Lower lobe of right lung (tissue), 2 donors: Measurements from ENCODE around the gene PTPRT. TPM values are rescaled to one million over a fixed set of nuclear protein-coding genes. Genes with fewer than 3 reads are reported as not detected.

Experiments
- ATAC-seq, 2 donors: fragments of 200-7000 bp; cut with Tn5 transposase; one replicate each; pipeline ENCODE4 v1.9.1; 2020 to 2022; ENCODE audit warnings: mild to moderate bottlenecking in 2 of 2, moderate library complexity in 2 of 2
- DNase-seq: peaks from one replicate; pipeline ENCODE4 v3.0.0-alpha.2; 2020
- H3K27ac ChIP-seq: fragments of 200-600 bp; one replicate; pipeline ENCODE4 v1.8.0; 2022
- H3K27me3 ChIP-seq: fragments of 200-600 bp; one replicate; pipeline ENCODE4 v1.8.0; 2022; ENCODE audit warnings: low read depth
- H3K36me3 ChIP-seq: fragments of 200-600 bp; one replicate; pipeline ENCODE4 v1.8.0; 2022; ENCODE audit warnings: mild to moderate bottlenecking
- H3K4me1 ChIP-seq: fragments of 200-600 bp; one replicate; pipeline ENCODE4 v1.8.0; 2022
- H3K4me3 ChIP-seq: fragments of 200-600 bp; one replicate; pipeline ENCODE4 v1.8.0; 2022; ENCODE audit warnings: mild to moderate bottlenecking
- H3K9me3 ChIP-seq: fragments of 200-600 bp; one replicate; pipeline ENCODE4 v1.8.0; 2022
- CTCF ChIP-seq: fragments of 200-600 bp; IDR thresholded peaks from one replicate; pipeline ENCODE4 v1.8.0; 2022; ENCODE audit warnings: antibody characterized with exemption, mild to moderate bottlenecking
- intact Hi-C: fragments of 100-400 bp; cut with DNase I; formaldehyde crosslinking; loops from one replicate; pipeline ENCODE4 v1.11.0; 2022
- total RNA-seq: library from RNA; stranded (reverse); fragmentation: NEBNext Ultra II Directional; extraction: Animal tissue kit (Norgen Biotek cat#: 25700); gene quantifications from one replicate; pipeline ENCODE4 v1.2.1, GENCODE V29; 2021
- donor health status: DM: no; HTN: yes; CAD: no; lungs with severe emphysema.

Gene PTPRT
- total RNA-seq, 1 donor from 2014 or later = 8.0 TPM

DNA sequence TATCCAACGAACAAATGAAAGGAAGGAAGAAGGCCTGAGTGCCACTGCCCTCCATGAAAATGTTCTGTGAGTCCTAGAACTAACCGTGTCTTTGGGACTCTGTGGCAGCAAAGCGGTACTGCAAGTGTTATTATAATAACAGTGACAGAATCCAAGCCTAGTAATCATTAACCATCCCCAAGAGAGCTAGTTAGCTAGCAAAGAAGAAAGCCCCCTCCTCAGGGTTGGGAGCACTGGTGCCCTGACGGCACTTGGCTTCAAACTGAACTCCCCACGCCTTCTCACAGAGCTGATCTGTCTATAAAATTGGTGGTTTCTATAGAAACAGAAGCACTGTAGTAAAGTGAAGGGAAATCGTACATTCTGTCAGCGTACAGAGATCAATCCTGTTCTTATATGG is 239.8 kb downstream of the PTPRT start:
- DNase-seq (no peak), ATAC-seq (no peak)
- TF ChIP-seq CTCF = no peak
- Histone ChIP-seq H3K27ac (no peak overlapping the region), H3K4me3 (no peak overlapping the region), H3K27me3 (no peaks in the 10 kb centered on the region), H3K4me1 (no peaks in the 10 kb centered on the region), H3K9me3 (no peaks in the 10 kb centered on the region), H3K36me3 (no peaks in the 10 kb centered on the region)
- intact Hi-C loops = no loop called here

DNA sequence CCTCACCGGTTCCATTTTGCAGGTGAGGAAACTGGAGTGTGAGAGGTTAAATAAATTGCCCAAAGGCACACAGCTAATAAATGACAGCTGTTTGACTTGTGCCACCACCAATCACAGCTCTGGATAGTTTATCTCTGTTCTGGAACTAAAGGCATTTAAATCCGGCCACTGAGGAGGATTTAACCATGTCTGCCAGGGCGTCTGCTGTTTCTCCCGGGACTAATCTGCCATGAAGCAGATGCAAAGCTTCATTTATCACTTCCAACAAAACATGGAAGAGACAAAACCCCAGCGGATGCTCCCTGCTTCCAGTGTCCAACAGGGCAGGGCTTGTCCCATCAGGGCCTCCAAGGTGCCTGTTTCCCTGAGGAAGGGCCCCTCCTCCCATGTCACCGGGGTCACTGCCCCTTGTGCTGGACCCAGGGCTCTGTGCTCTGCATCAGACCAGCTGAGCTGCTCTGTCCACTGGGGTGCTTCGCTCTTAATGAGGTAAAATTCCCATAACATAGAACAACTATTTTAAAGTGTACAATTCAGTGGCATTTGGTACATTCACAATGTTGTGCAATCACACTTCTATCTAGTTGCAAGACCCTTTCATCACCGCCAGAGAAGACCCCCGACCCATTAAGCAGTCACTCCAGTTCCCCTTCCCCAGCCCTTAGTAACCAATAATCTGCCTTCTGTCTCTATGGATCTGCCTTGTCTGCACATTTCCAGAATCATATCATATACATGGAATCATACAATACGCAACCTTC is 244.3 kb downstream of the PTPRT start:
- no peak overlapping the region for H3K4me3 ChIP-seq
- no peaks in the 10 kb centered on the region for H3K4me1 ChIP-seq
- DNase-seq (no peak), ATAC-seq (no peak)
- intact Hi-C loops = no loop called here
- no peaks in the 10 kb centered on the region for H3K36me3 ChIP-seq
- H3K27ac ChIP-seq = no peak overlapping the region
- H3K27me3 ChIP-seq = no peaks in the 10 kb centered on the region
- TF ChIP-seq CTCF = no peak
- H3K9me3 ChIP-seq = no peaks in the 10 kb centered on the region

DNA sequence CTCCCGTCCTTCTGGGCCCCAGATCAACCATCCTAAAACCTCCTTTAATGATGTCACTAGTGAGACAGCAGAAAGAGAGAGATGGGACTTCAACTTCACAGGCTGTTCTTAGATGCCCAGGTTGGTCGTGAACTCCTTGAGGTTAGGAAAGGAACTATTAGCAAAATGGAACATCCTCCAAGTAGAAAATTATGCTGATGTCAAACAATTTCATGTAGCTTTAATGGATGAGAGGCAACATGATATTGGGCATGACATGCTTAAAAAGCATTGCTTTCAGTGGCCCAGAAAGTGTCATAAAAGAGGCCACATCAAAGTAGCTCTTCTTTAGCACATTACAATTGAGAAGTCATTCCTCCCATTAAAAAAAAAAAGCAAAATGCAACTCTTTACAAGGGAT is 248.1 kb downstream of the PTPRT start:
- no peak overlapping the region for H3K4me3 ChIP-seq
- H3K4me1 ChIP-seq = no peaks in the 10 kb centered on the region
- no peak overlapping the region for H3K27ac ChIP-seq
- H3K36me3 ChIP-seq = no peaks in the 10 kb centered on the region
- no peak for ATAC-seq
- no peak for TF ChIP-seq CTCF
- DNase-seq = no peak
- H3K9me3 ChIP-seq = no peaks in the 10 kb centered on the region
- H3K27me3 ChIP-seq = no peaks in the 10 kb centered on the region
- intact Hi-C loops = no loop called here

GRCh38 chr20:42938441-42939205 is 251.1 kb downstream of the PTPRT start:
- no peak for TF ChIP-seq CTCF
- Histone ChIP-seq H3K4me3 (no peak overlapping the region), H3K9me3 (no peaks in the 10 kb centered on the region), H3K36me3 (no peaks in the 10 kb centered on the region), H3K4me1 (no peaks in the 10 kb centered on the region), H3K27me3 (no peaks in the 10 kb centered on the region), H3K27ac (no peak overlapping the region)
- intact Hi-C loops = no loop called here
- no peak for ATAC-seq
- no peak for DNase-seq

DNA sequence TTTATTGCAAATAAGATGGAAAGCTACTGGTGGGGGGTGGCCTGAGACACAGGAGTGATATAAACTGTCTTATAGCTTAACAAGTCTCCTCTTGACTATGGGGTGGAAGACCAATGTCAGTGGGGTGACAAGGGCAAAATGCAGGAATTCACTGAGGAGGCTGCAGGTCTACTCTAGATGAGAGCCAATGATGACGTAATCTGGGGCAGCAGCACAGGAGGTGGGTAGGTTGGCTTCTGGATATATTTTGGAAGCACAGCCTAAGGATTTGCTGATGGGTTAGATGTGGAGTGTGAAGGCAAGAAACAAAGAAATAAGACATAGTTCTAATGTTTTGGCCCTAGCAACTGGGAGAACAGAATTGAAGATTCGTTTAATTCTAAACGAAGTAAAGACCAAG is 253.2 kb downstream of the PTPRT start:
- DNase-seq = no peak
- intact Hi-C loops = no loop called here
- Histone ChIP-seq H3K27ac (no peak overlapping the region), H3K4me1 (no peaks in the 10 kb centered on the region), H3K36me3 (no peaks in the 10 kb centered on the region), H3K9me3 (no peaks in the 10 kb centered on the region), H3K4me3 (no peak overlapping the region), H3K27me3 (no peaks in the 10 kb centered on the region)
- ATAC-seq = no peak
- no peak for TF ChIP-seq CTCF
